Suppressor macrophage (primary cell): ENCODE data around the gene FAM186B.

Experiments
- DNase-seq, 4 experiments: peaks; one replicate each; pipeline ENCODE4 v3.0.0-alpha.2; 2020 to 2022

The FAM186B gene

GRCh38 chr12:49537752-49538509 is 67.5 kb downstream of the FAM186B start:
- DNase-seq = peak; percentile 28 to 66 (median 45)
